K562 (cell line): ENCODE results near the gene MICOS13. TPM values are rescaled to one million over a fixed set of nuclear protein-coding genes. Genes with fewer than 3 reads are reported as not detected.

Experiments
- ATAC-seq: fragments of 200-7000 bp; cut with Tn5 transposase; 3 replicates; pipeline ENCODE4 v1.9.1; 2020; ENCODE audit warnings: moderate library complexity
- BruUV-seq: library from RNA; stranded (reverse); fragments of 400-500 nt; replicated peaks from 2 replicates; lab custom pipeline; 2021; lab: Mats Ljungman, UMichigan
- CTCF ChIA-PET: fragments of 300-600 bp; formaldehyde crosslinking; extraction: SDS; loops from one replicate; lab custom pipeline; 2021; ENCODE audit warnings: low intra/inter-chr PET ratio; lab: Yijun Ruan, JAX
- POLR2A ChIA-PET: fragments of 300-600, 350-650 bp; sonication (Branson Sonifier 250); formaldehyde crosslinking; extraction: SDS; loops from one replicate; lab custom pipeline; 2021; ENCODE audit warnings: antibody characterized with exemption, inconsistent platforms; lab: Yijun Ruan, JAX
- DNase-seq, 4 experiments: peaks; one replicate each; pipeline versions ENCODE4 v3.0.0 to v3.0.0-alpha.2; 2011 to 2018; ENCODE audit warnings: low spot score in 3 of 4, mixed read lengths in 3 of 4; ENCODE audit errors: extremely low read depth in 1 of 4
- FAIRE-seq: peaks from 2 replicates; lab custom pipeline; 2011; peaks lifted over from hg19 to GRCh38; lab: Jason Lieb, UNC
- H2AFZ ChIP-seq: 2 replicates; pipeline ENCODE4 v1.6.0; 2011; ENCODE audit warnings: low read depth, low read length, control low read depth, inconsistent platforms
- H3K27ac ChIP-seq: fragments of 200-600 bp; 3 replicates; pipeline ENCODE4 v1.8.0; 2011; ENCODE audit warnings: low read depth, mild to moderate bottlenecking, control low read depth, inconsistent platforms, low read length, moderate library complexity, mixed read lengths; ENCODE audit errors: extremely low read depth
- H3K27me3 ChIP-seq, 2 experiments: fragments of 300-600 bp in 1 of 2; 2 replicates in 1 of 2; 3 replicates in 1 of 2; pipeline versions ENCODE4 v1.6.0 to v1.8.0; 2011; ENCODE audit warnings: inconsistent platforms in 2 of 2, low read length in 2 of 2, mild to moderate bottlenecking in 1 of 2, mixed read lengths in 1 of 2, moderate library complexity in 1 of 2; ENCODE audit not compliant: control insufficient read depth in 2 of 2, insufficient read depth in 2 of 2
- H3K36me3 ChIP-seq: fragments of 300-600 bp; 3 replicates; pipeline ENCODE4 v1.8.0; 2011; ENCODE audit warnings: mild to moderate bottlenecking, low read length, inconsistent platforms; ENCODE audit not compliant: control insufficient read depth, insufficient read depth
- H3K4me1 ChIP-seq, 2 experiments: fragments of 200-600 bp in 1 of 2; replicated peaks in 1 of 2; 2 replicates in 1 of 2; 3 replicates in 1 of 2; pipeline versions ENCODE4 v1.5.1 to v1.8.0; 2011; ENCODE audit warnings: inconsistent platforms in 2 of 2, low read length in 2 of 2, mild to moderate bottlenecking in 1 of 2, mixed read lengths in 1 of 2, moderate library complexity in 1 of 2; ENCODE audit not compliant: control insufficient read depth in 2 of 2, insufficient read depth in 2 of 2
- H3K4me2 ChIP-seq: 2 replicates; pipeline ENCODE4 v1.6.1; 2011; ENCODE audit warnings: low read length, control low read depth, inconsistent platforms, mixed read lengths; ENCODE audit not compliant: insufficient read depth
- H3K4me3 ChIP-seq: fragments of 200-600 bp; sonication (generic), shearing (Covaris generic); 2 replicates; pipeline ENCODE4 v1.5.1; 2016; ENCODE audit warnings: control low read depth, inconsistent platforms
- H3K79me2 ChIP-seq: fragments of 200-600 bp; 3 replicates; pipeline ENCODE4 v1.8.0; 2011; ENCODE audit warnings: low read length, inconsistent platforms; ENCODE audit not compliant: control insufficient read depth, insufficient read depth
- H3K9ac ChIP-seq, 2 experiments: 2 replicates each; pipeline versions ENCODE4 v1.6.0 to v1.6.1; 2011; ENCODE audit warnings: low read depth in 2 of 2, low read length in 2 of 2, control low read depth in 1 of 2, inconsistent platforms in 1 of 2, mild to moderate bottlenecking in 1 of 2, mixed read lengths in 1 of 2; ENCODE audit not compliant: insufficient read depth in 1 of 2
- H3K9me1 ChIP-seq: one replicate; pipeline ENCODE4 v1.6.0; 2011; ENCODE audit warnings: inconsistent platforms, mild to moderate bottlenecking, low read length, moderate library complexity; ENCODE audit not compliant: control insufficient read depth, insufficient read depth
- H3K9me3 ChIP-seq: replicated peaks from 2 replicates; pipeline ENCODE4 v1.5.1; 2011; ENCODE audit warnings: low read depth, low read length, inconsistent platforms; ENCODE audit not compliant: control insufficient read depth, insufficient read depth
- H4K20me1 ChIP-seq: replicated peaks from 2 replicates; pipeline ENCODE4 v1.6.1; 2011; ENCODE audit warnings: low read length, inconsistent platforms, mixed read lengths; ENCODE audit not compliant: control insufficient read depth, insufficient read depth
- EHMT2 ChIP-seq: fragments of 450-650 bp; IDR thresholded peaks from 2 replicates; pipeline ENCODE4 v1.6.1; 2018; ENCODE audit warnings: antibody characterized with exemption
- ESRRB ChIP-seq: fragments of 250-450 bp; sonication (Bioruptor Pico); IDR thresholded peaks from 2 replicates; pipeline ENCODE4 v1.5.0; 2020; ENCODE audit warnings: mild to moderate bottlenecking, moderate library complexity, borderline replicate concordance
- MCM5 ChIP-seq: fragments of 450-650 bp; IDR thresholded peaks from 2 replicates; pipeline ENCODE4 v1.6.1; 2016; ENCODE audit warnings: low read depth
- MCM7 ChIP-seq, 2 experiments: fragments of 450-650 bp; IDR thresholded peaks; 2 replicates each; pipeline ENCODE4 v1.6.1; 2016 to 2018
- NCOA2 ChIP-seq, 2 experiments: fragments of 450-650 bp; IDR thresholded peaks; 2 replicates each; pipeline ENCODE4 v1.6.1; 2018; ENCODE audit warnings: mild to moderate bottlenecking in 2 of 2, moderate library complexity in 1 of 2; ENCODE audit not compliant: partially characterized antibody in 2 of 2
- NFIX ChIP-seq: fragments of 250-450 bp; sonication (Bioruptor Pico); IDR thresholded peaks from 2 replicates; pipeline ENCODE4 v1.4.0; 2020; ENCODE audit warnings: low read depth, mild to moderate bottlenecking, moderate library complexity
- PHF20 ChIP-seq: fragments of 450-650 bp; IDR thresholded peaks from 2 replicates; pipeline ENCODE4 v1.6.1; 2018; ENCODE audit not compliant: partially characterized antibody
- POLR2AphosphoS2 ChIP-seq: IDR thresholded peaks from 2 replicates; pipeline ENCODE4 v1.6.1; 2012; ENCODE audit warnings: low read length, improper control_type of control experiment
- RBBP5 ChIP-seq: fragments of 200-600 bp; sonication (generic); IDR thresholded peaks from 2 replicates; pipeline ENCODE4 v1.6.1; 2012; ENCODE audit warnings: borderline replicate concordance, mild to moderate bottlenecking, low read length, control low read depth, inconsistent platforms; ENCODE audit not compliant: insufficient read depth, poor library complexity, severe bottlenecking
- RBM14 ChIP-seq: fragments of 200-400 bp; formaldehyde crosslinking; IDR thresholded peaks from 2 replicates; pipeline ENCODE4 v1.6.1; 2018; ENCODE audit warnings: low read depth, mild to moderate bottlenecking, low read length, moderate library complexity, borderline replicate concordance; ENCODE audit not compliant: insufficient read depth
- SIN3A ChIP-seq, 2 experiments: fragments of 150-350 bp in 1 of 2; IDR thresholded peaks; 2 replicates each; pipeline ENCODE4 v1.6.1; 2011 to 2016; ENCODE audit warnings: borderline replicate concordance in 2 of 2, low read depth in 2 of 2, low read length in 2 of 2, mild to moderate bottlenecking in 2 of 2, moderate library complexity in 2 of 2; ENCODE audit not compliant: control insufficient read depth in 1 of 2
- STAG1 ChIP-seq: sonication (generic); formaldehyde crosslinking; IDR thresholded peaks from 2 replicates; pipeline ENCODE4 v1.5.0; 2020; ENCODE audit warnings: missing genetic modification reagents, borderline replicate concordance
- TBP ChIP-seq: optimal IDR thresholded peaks from 2 replicates; pipeline ENCODE3; 2011; ENCODE audit warnings: low read depth, low read length, improper control_type of control experiment
- TRIM28 ChIP-seq: fragments of 450-650 bp; IDR thresholded peaks from 2 replicates; pipeline ENCODE4 v1.6.1; 2017
- ZFX ChIP-seq: sonication (generic); formaldehyde crosslinking; IDR thresholded peaks from 2 replicates; pipeline ENCODE4 v1.8.0; 2022; ENCODE audit warnings: mild to moderate bottlenecking, missing genetic modification reagents, moderate library complexity
- ZNF143 ChIP-seq: sonication (generic); formaldehyde crosslinking; IDR thresholded peaks from 2 replicates; pipeline ENCODE4 v1.9.0; 2022; ENCODE audit warnings: mild to moderate bottlenecking, missing genetic modification reagents
- ZNF232 ChIP-seq: sonication (generic); formaldehyde crosslinking; IDR thresholded peaks from 2 replicates; pipeline ENCODE4 v1.8.0; 2022; ENCODE audit warnings: mild to moderate bottlenecking, missing genetic modification reagents
- ZNF740 ChIP-seq, 3 experiments: fragments of 200-800 bp in 1 of 3; sonication (Bioruptor generic) in 1 of 3; sonication (generic) in 1 of 3; formaldehyde crosslinking in 1 of 3; IDR thresholded peaks; 2 replicates each; pipeline versions ENCODE4 v1.6.1 to v1.8.0; 2016 to 2022; ENCODE audit warnings: mild to moderate bottlenecking in 2 of 3, missing compliant biosample characterization in 2 of 3, missing genetic modification characterization in 2 of 3, missing genetic modification reagents in 1 of 3
- ZNF830 ChIP-seq: fragments of 250-450 bp; sonication (Bioruptor Pico); IDR thresholded peaks from 2 replicates; pipeline ENCODE4 v1.5.0; 2021; ENCODE audit warnings: mild to moderate bottlenecking
- ZSCAN29 ChIP-seq: fragments of 450-650 bp; IDR thresholded peaks from 2 replicates; pipeline ENCODE4 v1.6.1; 2017
- WGBS: fragments of 100-300 bp; shearing (Covaris generic); methylation state at CpG from one replicate; pipeline ENCODE4 v1.1.6; 2016; ENCODE audit warnings: low coverage, mixed read lengths; ENCODE audit not compliant: insufficient coverage; ENCODE audit errors: missing lambda C conversion rate; 5-methylcytosine and 5-hydroxymethylcytosine counted together
- in situ Hi-C: fragments of 300-500 bp; cut with MboI; formaldehyde crosslinking; loops from 4 replicates; pipeline ENCODE4 v1.15.0; 2018; ENCODE audit warnings: inconsistent platforms, mixed read lengths
- intact Hi-C: fragments of 100-400 bp; cut with micrococcal nuclease; formaldehyde crosslinking; loops from 2 replicates; pipeline ENCODE4 v1.14.2; 2022
- polyA plus RNA-seq, 8 experiments: library from polyadenylated mRNA; depleted of rRNA in 4 of 8; stranded (reverse) in 5 of 8; unstranded in 3 of 8; fragments of >200 nt; fragmentation: Nextera tagmentation in 2 of 8; fragmentation: Illumina TruSeq in 1 of 8; extraction: Ambion mirVana in 2 of 8; extraction: Trizol in 1 of 8; gene quantifications; 2 replicates each; pipeline versions ENCODE4 v1.2.1 to v1.2.3, GENCODE V29; 2011 to 2014; ENCODE audit warnings: inconsistent platforms in 1 of 8, missing spikeins in 1 of 8
- total RNA-seq, 7 experiments: library from RNA; depleted of rRNA in 6 of 7; stranded (reverse); fragments of >200 nt in 6 of 7; fragmentation: Illumina TruSeq in 2 of 7; extraction: Trizol in 2 of 7; gene quantifications; 2 replicates each; pipeline versions ENCODE4 v1.2.1 to v1.2.3, GENCODE V29; 2011 to 2021; ENCODE audit warnings: low replicate concordance in 1 of 7
- TF ChIP-seq, protein P1 (sequence below): fragments of 450-650 bp; IDR thresholded peaks from 2 replicates; pipeline ENCODE4 v1.6.1; 2016

The MICOS13 gene
- total and polyA plus RNA-seq, 9 of the 15 experiments (the other 6 are each of a cell fraction or from before 2014, with no cell fraction given), result 15.5 to 220 (median 49.4) TPM

DNA sequence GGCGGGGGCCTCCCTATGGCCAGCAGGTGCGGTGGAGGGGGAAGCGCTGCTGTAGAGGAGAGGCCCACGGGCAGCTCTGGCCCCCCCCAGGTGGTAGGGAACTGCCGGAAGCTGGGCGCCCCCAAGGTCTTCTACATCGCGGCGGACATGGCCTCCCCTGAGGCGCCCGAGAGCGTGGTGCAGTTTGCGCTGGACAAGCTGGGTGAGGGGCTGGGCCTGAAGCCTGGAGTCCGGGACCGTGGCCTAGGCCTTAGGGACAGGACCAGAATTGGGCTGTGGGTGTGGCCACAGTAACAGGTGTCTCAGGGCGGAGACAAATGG, 6.0 kb upstream of the MICOS13 start:
- no peak for FAIRE-seq
- intact Hi-C loops (loop anchor here (2.0 to 10.0 kb wide), 2 partner anchors 61 to 137 kb away; partner anchors contain the start of genes SAFB and SAFB2), in situ Hi-C loops (no loop called here)
- peak overlapping the region; percentile 64 to 90; a peak in 3 of 4 replicates for H3K9ac ChIP-seq
- H3K4me1 ChIP-seq, result peaks cover 18 to 53% of the 10 kb centered on the region in 2 experiments
- peak overlapping the region; percentile 81; the same call in 2 of the 3 replicates for H3K27ac ChIP-seq
- POLR2A ChIA-PET, result interaction anchor here (0.7 to 2.0 kb wide), 10 partner anchors 9 to 282 kb away, joined by 3 to 16 read pairs (median 4); partner anchors contain the start of genes CATSPERD, DUS3L and LONP1
- no peak for DNase-seq
- no peaks in the 10 kb centered on the region for H3K9me1 ChIP-seq
- peak overlapping the region; percentile 59 for H3K4me3 ChIP-seq
- H4K20me1 ChIP-seq, result peaks cover 16% of the 10 kb centered on the region
- WGBS, result 4% methylated on average over 5 of the region's 16 CpGs
- no peak for ATAC-seq
- peak overlapping the region; percentile 89 for H2AFZ ChIP-seq
- H3K36me3 ChIP-seq, result peaks cover 10% of the 10 kb centered on the region; the same call in 1 of the 3 replicates
- H3K9me3 ChIP-seq, result no peaks in the 10 kb centered on the region
- H3K4me2 ChIP-seq, result peak overlapping the region; percentile 73
- H3K27me3 ChIP-seq, result no peaks in the 10 kb centered on the region
- no TSS peak for BruUV-seq
- H3K79me2 ChIP-seq, result peaks cover 13% of the 10 kb centered on the region
- CTCF ChIA-PET, result no interaction called here
- no peak for TF ChIP-seq ZSCAN29
- peak; percentile 62; the same call in 1 of the 2 replicates for TF ChIP-seq ZFX (CRISPR knock-in tag)
- TF ChIP-seq NCOA2 (IDR thresholded peaks at IDR 0.05; ENCODE audit: partially characterized antibody in 2 of 2), result no peak
- TF ChIP-seq, protein P1, sequence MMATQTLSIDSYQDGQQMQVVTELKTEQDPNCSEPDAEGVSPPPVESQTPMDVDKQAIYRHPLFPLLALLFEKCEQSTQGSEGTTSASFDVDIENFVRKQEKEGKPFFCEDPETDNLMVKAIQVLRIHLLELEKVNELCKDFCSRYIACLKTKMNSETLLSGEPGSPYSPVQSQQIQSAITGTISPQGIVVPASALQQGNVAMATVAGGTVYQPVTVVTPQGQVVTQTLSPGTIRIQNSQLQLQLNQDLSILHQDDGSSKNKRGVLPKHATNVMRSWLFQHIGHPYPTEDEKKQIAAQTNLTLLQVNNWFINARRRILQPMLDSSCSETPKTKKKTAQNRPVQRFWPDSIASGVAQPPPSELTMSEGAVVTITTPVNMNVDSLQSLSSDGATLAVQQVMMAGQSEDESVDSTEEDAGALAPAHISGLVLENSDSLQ, result no peak
- TF ChIP-seq MCM5, result no peak
- TF ChIP-seq ZNF143, result no peak
- no peak for TF ChIP-seq ESRRB (CRISPR knock-in tag)
- TF ChIP-seq RBBP5, result no peak
- TF ChIP-seq TRIM28, result no peak
- no peak for TF ChIP-seq POLR2AphosphoS2
- no peak for TF ChIP-seq PHF20
- TF ChIP-seq RBM14, result no peak
- no peak for TF ChIP-seq ZNF830 (CRISPR knock-in tag)
- TF ChIP-seq ZNF232 (CRISPR knock-in tag), result no peak
- TF ChIP-seq SIN3A (IDR thresholded peaks at IDR 0.05; ENCODE audit: borderline replicate concordance in 2 of 2, control insufficient read depth in 1 of 2, low read depth in 2 of 2, low read length in 2 of 2), result 0 out of 4 replicates have a peak, but pooled peaks of 1 of the 2 experiments have one; percentile 26
- no peak for TF ChIP-seq EHMT2
- TF ChIP-seq TBP, result no peak
- no peak for TF ChIP-seq STAG1
- TF ChIP-seq MCM7 (IDR thresholded peaks at IDR 0.05), result no peak
- 0 out of 2 replicates have a peak, but pooled peaks have one; percentile 58 for TF ChIP-seq ZNF740 (CRISPR knock-in tag; IDR thresholded peaks at IDR 0.05)
- TF ChIP-seq ZNF740 (tag; IDR thresholded peaks at IDR 0.05), result no peak
- TF ChIP-seq NFIX, result no peak
